Neutrophil (primary cell): ENCODE data around the gene PSMB3.
"Not testable (repeated sequence)": the region's sequence is repeated elsewhere in the genome, so short reads cannot be mapped to it uniquely, and the experiment has no call there.

Experiments used
- H3K27ac ChIP-seq: fragments of 200-600 bp; sonication (generic); 2 replicates; pipeline ENCODE4 v1.5.1; 2016; ENCODE audit warnings: mild to moderate bottlenecking, moderate library complexity
- H3K27me3 ChIP-seq: fragments of 200-600 bp; sonication (generic); 2 replicates; pipeline ENCODE4 v1.6.0; 2016; ENCODE audit warnings: mild to moderate bottlenecking
- H3K36me3 ChIP-seq: fragments of 200-600 bp; sonication (generic); 2 replicates; pipeline ENCODE4 v1.5.1; 2017
- H3K4me1 ChIP-seq, 2 experiments: fragments of 200-600 bp in 1 of 2; sonication (generic) in 1 of 2; 1 replicate in 1 of 2; 2 replicates in 1 of 2; pipeline versions ENCODE4 v1.5.1 to v1.6.1; 2013 to 2016; ENCODE audit warnings: low read depth in 1 of 2, low read length in 1 of 2, mild to moderate bottlenecking in 1 of 2, moderate library complexity in 1 of 2; ENCODE audit not compliant: control insufficient read depth in 1 of 2, insufficient read depth in 1 of 2
- H3K4me3 ChIP-seq, 2 experiments: fragments of 200-600 bp in 1 of 2; sonication (generic) in 1 of 2; 1 replicate in 1 of 2; 2 replicates in 1 of 2; pipeline ENCODE4 v1.5.1; 2013 to 2016; ENCODE audit warnings: low read depth in 1 of 2, low read length in 1 of 2, mild to moderate bottlenecking in 1 of 2, moderate library complexity in 1 of 2
- H3K9me3 ChIP-seq: fragments of 200-600 bp; sonication (generic); 2 replicates; pipeline ENCODE4 v1.5.1; 2016
- CTCF ChIP-seq: fragments of 200-600 bp; sonication (generic); IDR thresholded peaks from 2 replicates; pipeline ENCODE4 v1.5.1; 2016; ENCODE audit warnings: antibody characterized with exemption

PSMB3 gene

GRCh38 chr17:38789185-38789584 lies 36.6 kb downstream of the PSMB3 start:
- Histone ChIP-seq H3K4me3 (no peak overlapping the region), H3K9me3 (no peaks in the 10 kb centered on the region), H3K27me3 (no peaks in the 10 kb centered on the region), H3K27ac (no peak overlapping the region), H3K4me1 (no peaks in the 10 kb centered on the region), H3K36me3 (peaks cover 25% of the 10 kb centered on the region)
- no peak for TF ChIP-seq CTCF

- H3K9me3 ChIP-seq, H3K4me3 ChIP-seq, H3K27me3 ChIP-seq, H3K4me1 ChIP-seq, H3K27ac ChIP-seq: not testable (repeated sequence)
- peaks cover 15% of the 10 kb centered on the region for H3K36me3 ChIP-seq
These were observed 37.7 kb downstream of the PSMB3 start for GRCh38 chr17:38790148-38790707.

GRCh38 chr17:38791162-38791561 lies 38.6 kb downstream of the PSMB3 start:
- Histone ChIP-seq H3K27ac (no peak overlapping the region), H3K9me3 (no peaks in the 10 kb centered on the region), H3K4me1 (no peaks in the 10 kb centered on the region), H3K27me3 (no peaks in the 10 kb centered on the region), H3K36me3 (peaks cover 5% of the 10 kb centered on the region), H3K4me3 (no peak overlapping the region)
- no peak for TF ChIP-seq CTCF

- no peaks in the 10 kb centered on the region for H3K36me3 ChIP-seq
- H3K9me3 ChIP-seq = no peaks in the 10 kb centered on the region
- peaks cover 20 to 21% of the 10 kb centered on the region in 2 experiments for H3K4me1 ChIP-seq
- H3K27ac ChIP-seq = no peak overlapping the region
- no peak overlapping the region for H3K4me3 ChIP-seq
- no peak for TF ChIP-seq CTCF
- H3K27me3 ChIP-seq = no peaks in the 10 kb centered on the region
These were observed 41.7 kb downstream of the PSMB3 start for GRCh38 chr17:38794221-38794620.

- Histone ChIP-seq H3K27me3 (no peaks in the 10 kb centered on the region), H3K4me3 (no peak overlapping the region), H3K9me3 (no peaks in the 10 kb centered on the region), H3K27ac (no peak overlapping the region), H3K36me3 (peaks cover 6% of the 10 kb centered on the region), H3K4me1 (peaks cover 27% of the 10 kb centered on the region in 2 experiments)
- TF ChIP-seq CTCF = no peak
These were observed 44.1 kb downstream of the PSMB3 start for GRCh38 chr17:38796451-38797157.

GRCh38 chr17:38797158-38797490 lies 44.6 kb downstream of the PSMB3 start:
- TF ChIP-seq CTCF = no peak
- Histone ChIP-seq H3K27ac (no peak overlapping the region), H3K27me3 (no peaks in the 10 kb centered on the region), H3K4me3 (no peak overlapping the region), H3K4me1 (peaks cover 27% of the 10 kb centered on the region in 2 experiments), H3K9me3 (no peaks in the 10 kb centered on the region), H3K36me3 (peaks cover 11% of the 10 kb centered on the region)
